Epithelial cell of esophagus (primary cell): ENCODE data around the gene AMPD2.
"Not testable (repeated sequence)": the region's sequence is repeated elsewhere in the genome, so short reads cannot be mapped to it uniquely, and the experiment has no call there.

Source experiments
- DNase-seq: peaks from one replicate; pipeline ENCODE4 v3.0.0; 2010; ENCODE audit warnings: low read depth
- H3K4me3 ChIP-seq: 2 replicates; pipeline ENCODE4 v1.5.1; 2011; ENCODE audit warnings: mild to moderate bottlenecking, low read length, control low read depth
- TF ChIP-seq, protein P1 (sequence below): IDR thresholded peaks from 2 replicates; pipeline ENCODE4 v1.5.1; 2011; ENCODE audit warnings: low read depth, mild to moderate bottlenecking, low read length, control low read depth, inconsistent platforms; ENCODE audit not compliant: insufficient read depth; ENCODE audit errors: missing control alignments

Gene AMPD2

DNA sequence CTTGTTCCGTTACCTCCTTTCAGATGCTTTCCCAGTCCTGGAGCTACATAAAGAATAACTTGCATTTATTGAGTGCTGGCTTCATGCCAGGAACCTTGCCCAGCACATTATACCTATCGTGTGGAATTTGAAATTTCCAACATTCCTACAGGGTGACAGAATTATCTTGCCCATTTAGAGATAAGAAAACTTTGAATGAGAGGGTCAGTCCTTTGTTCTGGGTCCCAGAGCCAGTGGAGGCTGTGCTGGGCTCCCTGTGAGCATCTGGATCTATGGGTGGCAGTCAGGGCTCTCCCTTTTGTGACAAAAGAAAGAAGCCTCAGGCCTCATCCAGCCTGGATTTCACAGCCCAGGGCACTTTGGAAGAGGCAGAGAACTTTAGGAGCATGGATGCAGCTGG lies 39.5 kb downstream of the AMPD2 start:
- TF ChIP-seq, protein P1, sequence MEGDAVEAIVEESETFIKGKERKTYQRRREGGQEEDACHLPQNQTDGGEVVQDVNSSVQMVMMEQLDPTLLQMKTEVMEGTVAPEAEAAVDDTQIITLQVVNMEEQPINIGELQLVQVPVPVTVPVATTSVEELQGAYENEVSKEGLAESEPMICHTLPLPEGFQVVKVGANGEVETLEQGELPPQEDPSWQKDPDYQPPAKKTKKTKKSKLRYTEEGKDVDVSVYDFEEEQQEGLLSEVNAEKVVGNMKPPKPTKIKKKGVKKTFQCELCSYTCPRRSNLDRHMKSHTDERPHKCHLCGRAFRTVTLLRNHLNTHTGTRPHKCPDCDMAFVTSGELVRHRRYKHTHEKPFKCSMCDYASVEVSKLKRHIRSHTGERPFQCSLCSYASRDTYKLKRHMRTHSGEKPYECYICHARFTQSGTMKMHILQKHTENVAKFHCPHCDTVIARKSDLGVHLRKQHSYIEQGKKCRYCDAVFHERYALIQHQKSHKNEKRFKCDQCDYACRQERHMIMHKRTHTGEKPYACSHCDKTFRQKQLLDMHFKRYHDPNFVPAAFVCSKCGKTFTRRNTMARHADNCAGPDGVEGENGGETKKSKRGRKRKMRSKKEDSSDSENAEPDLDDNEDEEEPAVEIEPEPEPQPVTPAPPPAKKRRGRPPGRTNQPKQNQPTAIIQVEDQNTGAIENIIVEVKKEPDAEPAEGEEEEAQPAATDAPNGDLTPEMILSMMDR: no peak
- no peak for DNase-seq
- H3K4me3 ChIP-seq: no peak overlapping the region

DNA sequence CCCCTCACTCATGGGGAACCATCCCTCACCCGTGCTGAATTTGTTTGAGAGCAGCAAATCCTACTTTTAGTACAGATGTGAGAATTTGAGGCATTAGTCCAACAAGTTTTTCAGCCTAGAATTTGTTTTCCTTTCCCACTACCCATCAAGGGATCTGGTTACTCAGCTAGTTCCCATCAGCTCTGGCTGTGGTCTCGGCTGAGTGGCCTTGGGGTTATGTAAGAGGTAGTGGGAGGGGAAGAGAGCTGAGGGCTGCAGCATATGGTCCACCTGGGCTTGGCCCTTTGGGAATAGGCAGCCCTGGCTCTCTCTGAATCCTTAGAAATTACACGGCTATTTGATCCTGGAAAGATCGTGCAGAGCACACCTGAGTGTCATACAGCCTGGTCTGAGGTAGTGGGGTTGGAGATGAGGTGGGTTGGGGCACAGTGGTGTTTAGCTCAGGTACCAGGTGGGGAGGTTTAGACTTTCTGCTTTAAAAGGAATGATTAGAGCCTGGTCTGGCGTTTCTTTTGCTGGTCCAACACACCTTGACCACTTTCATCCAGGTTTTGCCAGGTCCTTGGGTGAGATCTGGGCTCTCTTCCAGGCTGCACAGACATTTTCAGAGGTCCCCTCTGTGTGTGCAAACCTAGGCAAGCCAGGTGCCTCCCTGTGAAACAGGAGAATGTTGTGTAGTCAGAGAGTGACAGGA lies 40.5 kb downstream of the AMPD2 start:
- no peak for DNase-seq
- no peak overlapping the region for H3K4me3 ChIP-seq
- TF ChIP-seq, protein P1: no peak

DNA sequence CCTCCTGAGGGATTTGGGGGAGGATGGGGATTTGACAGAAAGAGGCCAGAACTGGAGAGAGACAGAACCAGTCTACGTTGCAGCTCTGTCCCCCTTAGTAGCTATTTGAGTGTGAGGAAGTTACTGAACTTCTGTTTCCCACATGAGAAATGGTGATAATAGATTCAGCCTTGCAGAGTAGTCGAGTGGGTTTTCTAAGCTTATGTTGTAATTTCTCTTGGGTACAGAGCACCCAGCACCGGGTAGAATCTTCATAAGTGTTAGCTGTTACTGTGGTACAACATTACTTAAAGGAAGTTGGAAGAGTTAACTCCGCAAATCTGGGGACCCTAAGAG lies 41.0 kb downstream of the AMPD2 start:
- not testable (repeated sequence) for H3K4me3 ChIP-seq, DNase-seq

DNA sequence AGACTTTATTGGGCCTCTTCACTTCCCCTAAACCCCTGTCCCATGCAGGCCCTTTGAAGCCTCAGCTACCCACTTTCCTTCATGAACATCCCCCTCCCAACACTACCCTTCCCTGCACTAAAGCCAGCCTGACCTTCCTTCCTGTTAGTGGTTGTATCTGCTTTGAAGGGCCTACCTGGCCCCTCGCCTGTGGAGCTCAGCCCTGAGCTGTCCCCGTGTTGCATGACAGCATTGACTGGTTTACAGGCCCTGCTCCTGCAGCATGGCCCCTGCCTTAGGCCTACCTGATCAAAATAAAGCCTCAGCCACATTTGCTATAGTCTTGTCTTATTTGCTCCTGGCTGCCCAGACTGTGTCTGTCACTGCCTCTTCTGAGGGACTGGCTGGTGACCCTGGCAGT lies 41.8 kb downstream of the AMPD2 start:
- TF ChIP-seq, protein P1: no peak
- H3K4me3 ChIP-seq: no peak overlapping the region
- DNase-seq: no peak

DNA sequence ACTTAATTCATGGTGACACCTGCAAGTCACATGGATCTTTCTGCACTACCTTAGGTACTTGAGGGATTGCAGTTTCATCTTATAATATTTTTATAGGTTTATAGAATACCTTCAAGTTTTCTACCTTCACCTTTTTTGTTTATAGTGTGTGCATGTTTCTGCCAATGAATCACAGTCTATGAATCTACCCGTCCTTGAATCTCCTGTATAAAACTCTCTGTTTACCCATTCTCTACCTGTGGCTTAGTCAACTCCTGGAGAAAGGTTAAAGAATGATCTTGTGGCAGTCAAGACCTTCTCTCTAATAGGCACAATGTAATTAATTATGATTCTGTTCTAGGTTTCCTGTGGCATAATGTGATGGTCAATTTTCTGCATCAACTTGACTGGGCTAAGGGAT lies 45.0 kb downstream of the AMPD2 start:
- DNase-seq: peak; percentile 29
- H3K4me3 ChIP-seq: no peak overlapping the region
- TF ChIP-seq, protein P1: no peak

DNA sequence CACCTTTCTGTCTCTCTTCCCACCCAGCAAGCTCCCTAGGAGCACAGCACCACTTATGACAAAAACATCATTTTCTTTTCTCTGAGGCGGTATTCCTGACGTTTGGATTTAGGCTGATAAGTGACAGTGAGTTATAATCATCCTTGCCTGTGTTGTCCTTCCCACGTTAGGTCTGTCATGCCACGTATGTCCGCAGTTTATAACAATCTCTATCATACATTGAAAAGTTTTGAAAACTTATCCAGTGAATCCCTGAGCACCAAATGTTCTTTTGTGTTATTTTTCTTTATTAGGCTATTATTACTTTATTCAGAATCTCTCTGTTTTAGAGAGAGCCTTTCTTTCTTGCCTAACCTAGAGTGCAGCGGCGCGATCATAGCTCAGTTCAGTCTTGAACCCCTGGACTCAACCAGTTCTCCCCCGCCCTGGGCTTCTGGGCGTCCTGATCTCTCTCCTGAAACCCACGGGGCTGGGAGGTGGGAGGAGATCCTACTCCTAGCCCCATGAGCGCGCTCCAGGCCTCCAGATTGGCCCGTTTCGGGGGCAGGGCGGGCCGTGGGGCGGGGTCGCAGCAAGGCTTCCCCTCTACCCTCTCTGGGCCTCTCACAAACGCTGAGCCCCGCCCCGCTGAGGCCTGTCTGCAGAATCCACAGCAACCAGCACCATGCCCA lies 48.0 kb downstream of the AMPD2 start, which contains the start of gene GSTM2:
Gene GSTM2 (plus strand): TSS at position 606 of the 671 bp plus-strand sequence. CDS start 59 bp downstream, at position 665.
- peak; percentile 72 for DNase-seq

DNA sequence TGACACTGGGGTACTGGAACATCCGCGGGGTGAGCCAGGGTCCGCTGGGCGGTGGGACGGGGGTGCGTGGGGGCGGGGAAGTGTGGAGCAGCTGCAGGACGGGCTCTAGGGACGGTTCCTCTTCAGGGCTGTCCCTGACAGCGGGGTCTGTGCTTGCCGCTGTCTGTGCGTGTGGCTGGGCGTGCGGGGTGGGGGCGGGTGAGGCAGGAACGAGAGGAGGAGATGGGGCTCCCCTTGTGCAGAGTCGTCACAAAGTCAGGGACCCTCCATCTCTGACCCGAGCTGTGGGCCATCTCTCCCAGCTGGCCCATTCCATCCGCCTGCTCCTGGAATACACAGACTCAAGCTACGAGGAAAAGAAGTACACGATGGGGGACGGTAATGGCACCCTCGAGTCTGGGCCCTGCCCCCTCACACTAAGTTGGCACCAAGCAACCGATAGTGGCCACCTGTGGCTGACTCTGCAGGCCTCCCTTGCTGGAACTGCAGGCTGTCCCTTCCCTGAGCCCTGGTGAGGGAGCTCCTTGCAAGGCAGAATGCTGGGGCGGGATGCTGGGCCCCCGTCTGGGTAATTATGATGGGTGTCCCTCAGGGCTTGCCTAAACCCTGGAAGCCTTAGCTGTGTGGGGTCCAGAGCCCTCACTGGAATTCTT lies 48.6 kb downstream of the AMPD2 start:
- H3K4me3 ChIP-seq: peak overlapping the region; percentile 28
- no peak for DNase-seq
- TF ChIP-seq, protein P1: no peak

More for the DNA sequence above, 48.0 kb downstream of the AMPD2 start, which contains the start of gene GSTM2:
- TF ChIP-seq, protein P1: no peak
- peak within 1 kb of the TSS; percentile 28 for H3K4me3 ChIP-seq
